Measurements from ENCODE around the gene PEAR1. TPM values are rescaled to one million over a fixed set of nuclear protein-coding genes. Genes with fewer than 3 reads are reported as not detected.

The PEAR1 gene
- total RNA-seq, 4 donors from 2014 or later: 7.0 to 10.7 (median 9.1) TPM

- Histone ChIP-seq H3K9me3 (no peaks in the 10 kb centered on the region), H3K27me3 (peaks cover 69% of the 10 kb centered on the region), H3K4me3 (no peak overlapping the region), H3K4me1 (peaks cover 0 to 7% (median 3%) of the 10 kb centered on the region in 3 donors), H3K27ac (no peak overlapping the region), H3K36me3 (no peaks in the 10 kb centered on the region)
- ATAC-seq: no peak
- WGBS, 2 donors (ENCODE audit: low coverage in 1 of 2): 79% methylated on average over 4 of the region's 4 CpGs; no CpG with 5 or more reads in 1 of the 2 donors
- TF ChIP-seq EP300 (IDR thresholded peaks at IDR 0.05) (no peak), CTCF (IDR thresholded peaks at IDR 0.05) (no peak), POLR2A (IDR thresholded peaks at IDR 0.05) (no peak), POLR2AphosphoS5 (IDR thresholded peaks at IDR 0.05) (no peak)
These were observed 27.7 kb upstream of the PEAR1 start for GRCh38 chr1:156865865-156866248.

- Histone ChIP-seq H3K9me3 (no peaks in the 10 kb centered on the region), H3K4me3 (no peak overlapping the region), H3K27ac (no peak overlapping the region), H3K27me3 (peaks cover 64% of the 10 kb centered on the region), H3K36me3 (no peaks in the 10 kb centered on the region), H3K4me1 (peaks cover 0 to 2% (median 0%) of the 10 kb centered on the region in 3 donors)
- 29 to 58% methylated on average over 1 to 3 of the region's 12 CpGs for WGBS, 2 donors (ENCODE audit: low coverage in 1 of 2)
- TF ChIP-seq EP300 (IDR thresholded peaks at IDR 0.05): no peak
- no peak for TF ChIP-seq CTCF (IDR thresholded peaks at IDR 0.05)
- TF ChIP-seq POLR2AphosphoS5 (IDR thresholded peaks at IDR 0.05): no peak
- no peak for TF ChIP-seq POLR2A (IDR thresholded peaks at IDR 0.05)
- no peak for ATAC-seq
These were observed 27.1 kb upstream of the PEAR1 start for GRCh38 chr1:156866249-156866909.

GRCh38 chr1:156868341-156868740, 25.2 kb upstream of the PEAR1 start:
- no peaks in the 10 kb centered on the region for H3K36me3 ChIP-seq
- H3K27me3 ChIP-seq: peaks cover 45% of the 10 kb centered on the region
- no peak overlapping the region for H3K4me3 ChIP-seq
- no peak overlapping the region for H3K27ac ChIP-seq
- H3K9me3 ChIP-seq: no peaks in the 10 kb centered on the region
- H3K4me1 ChIP-seq: no peaks in the 10 kb centered on the region
- ATAC-seq: no peak
- TF ChIP-seq POLR2A (IDR thresholded peaks at IDR 0.05) (no peak), CTCF (IDR thresholded peaks at IDR 0.05) (no peak), POLR2AphosphoS5 (IDR thresholded peaks at IDR 0.05) (no peak), EP300 (IDR thresholded peaks at IDR 0.05) (no peak)
- WGBS, 2 donors (ENCODE audit: low coverage in 1 of 2): no CpG with 5 or more reads among the region's 13 CpGs

GRCh38 chr1:156869455-156869854, 24.1 kb upstream of the PEAR1 start:
- TF ChIP-seq EP300 (IDR thresholded peaks at IDR 0.05) (no peak), CTCF (IDR thresholded peaks at IDR 0.05) (no peak), POLR2AphosphoS5 (IDR thresholded peaks at IDR 0.05) (no peak), POLR2A (IDR thresholded peaks at IDR 0.05) (no peak)
- H3K9me3 ChIP-seq: no peaks in the 10 kb centered on the region
- H3K36me3 ChIP-seq: no peaks in the 10 kb centered on the region
- no peak for ATAC-seq
- no peaks in the 10 kb centered on the region for H3K4me1 ChIP-seq
- H3K4me3 ChIP-seq: no peak overlapping the region
- WGBS, 2 donors (ENCODE audit: low coverage in 1 of 2): 90% methylated on average over 4 to 7 of the region's 9 CpGs
- H3K27ac ChIP-seq: no peak overlapping the region
- H3K27me3 ChIP-seq: peaks cover 33% of the 10 kb centered on the region

- H3K36me3 ChIP-seq: no peaks in the 10 kb centered on the region
- no peaks in the 10 kb centered on the region for H3K9me3 ChIP-seq
- H3K4me1 ChIP-seq: no peaks in the 10 kb centered on the region
- no peak overlapping the region for H3K27ac ChIP-seq
- ATAC-seq: no peak
- H3K4me3 ChIP-seq: no peak overlapping the region
- peaks cover 39% of the 10 kb centered on the region for H3K27me3 ChIP-seq
- TF ChIP-seq CTCF (IDR thresholded peaks at IDR 0.05): no peak
- TF ChIP-seq POLR2A (IDR thresholded peaks at IDR 0.05): no peak
- 100% methylated on average over 3 of the region's 18 CpGs; no CpG with 5 or more reads in 1 of the 2 donors for WGBS, 2 donors (ENCODE audit: low coverage in 1 of 2)
These were observed 19.9 kb upstream of the PEAR1 start for GRCh38 chr1:156873659-156874058.
